Colonic mucosa (tissue), 4 donors: ENCODE results near the gene CABLES1. TPM values are rescaled to one million over a fixed set of nuclear protein-coding genes. Genes with fewer than 3 reads are reported as not detected.

Source experiments
- DNase-seq: peaks from one replicate; pipeline ENCODE4 v3.0.0-alpha.2; 2020
- H3K27ac ChIP-seq: fragments of 200-600 bp; one replicate; pipeline ENCODE4 v1.8.0; 2021
- H3K27me3 ChIP-seq: fragments of 200-600 bp; one replicate; pipeline ENCODE4 v1.8.0; 2021
- H3K36me3 ChIP-seq: fragments of 200-600 bp; one replicate; pipeline ENCODE4 v1.8.0; 2021
- H3K4me1 ChIP-seq: fragments of 200-600 bp; one replicate; pipeline ENCODE4 v1.8.0; 2021; ENCODE audit warnings: mild to moderate bottlenecking
- H3K4me3 ChIP-seq: fragments of 200-600 bp; one replicate; pipeline ENCODE4 v1.8.0; 2021
- H3K9ac ChIP-seq, 2 donors: one replicate each; pipeline ENCODE4 v1.7.0; 2013; ENCODE audit warnings: control low read depth in 2 of 2, low read depth in 2 of 2, low read length in 2 of 2
- H3K9me3 ChIP-seq: fragments of 200-600 bp; one replicate; pipeline ENCODE4 v1.8.0; 2021
- intact Hi-C: fragments of 100-400 bp; cut with DNase I; formaldehyde crosslinking; loops from one replicate; pipeline ENCODE4 v1.14.1; 2022
- total RNA-seq, 2 donors: library from RNA; stranded (reverse); fragmentation: NEBNext Ultra II Directional in 1 of 2; extraction: Animal tissue kit (Norgen Biotek cat#: 25700) in 1 of 2; gene quantifications; one replicate each; pipeline ENCODE4 v1.2.1, GENCODE V29; 2021
- TF ChIP-seq, protein P1 (sequence below): fragments of 200-600 bp; IDR thresholded peaks from one replicate; pipeline ENCODE4 v1.8.0; 2022; ENCODE audit warnings: antibody characterized with exemption, mild to moderate bottlenecking
- donor health status: healthy.
- donor health status: DM: no; HTN: no; CAD: no.
- donor health status: DM: no; HTN: no; CAD: no.

Gene CABLES1
- total RNA-seq, 2 donors from 2014 or later = 4.2 to 6.2 TPM

DNA sequence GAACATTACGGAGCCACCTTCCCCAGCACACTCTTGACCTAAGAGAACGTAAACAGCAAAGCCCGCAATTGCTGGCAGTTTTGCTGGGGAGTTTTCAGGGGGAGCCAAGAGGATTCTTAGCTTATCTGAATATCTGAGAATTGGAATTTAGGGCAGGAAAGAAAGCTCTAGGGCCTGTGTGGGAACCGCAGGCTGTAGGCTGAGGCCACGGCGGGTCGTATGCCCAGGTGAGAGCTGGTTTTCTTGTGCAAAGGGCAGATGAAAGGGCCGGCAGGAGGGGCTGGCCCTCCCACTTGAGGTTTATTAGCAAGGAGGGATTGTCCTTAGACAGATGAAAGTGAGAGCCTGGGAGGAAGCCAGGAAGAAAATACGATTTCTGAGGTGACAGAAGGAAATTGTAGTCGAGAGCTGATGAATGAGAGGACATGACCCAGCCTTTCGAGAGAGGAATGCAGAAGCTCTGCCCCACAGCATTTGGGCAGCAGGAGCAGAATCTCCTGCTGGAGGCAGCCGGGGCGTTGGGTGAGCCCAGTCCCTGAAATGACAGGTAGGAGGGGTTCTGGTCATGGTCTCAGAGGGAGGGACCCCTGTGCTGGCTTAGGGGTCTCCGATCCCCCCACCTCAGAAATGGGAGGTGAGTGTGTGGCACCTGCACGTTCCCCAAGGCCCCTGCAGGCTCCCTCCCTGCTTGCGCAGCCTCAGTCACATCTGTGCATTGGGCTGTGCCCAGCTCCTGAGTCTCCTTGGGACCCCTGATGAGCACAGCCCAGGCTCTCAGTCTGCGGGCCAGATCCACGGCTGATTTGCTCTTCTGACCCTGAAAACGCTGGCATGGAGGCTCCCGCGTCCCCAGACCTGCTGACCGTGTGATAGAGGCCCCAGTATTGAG lies 61.1 kb downstream of the CABLES1 start:
- H3K9ac ChIP-seq = no peak overlapping the region
- TF ChIP-seq, protein P1, sequence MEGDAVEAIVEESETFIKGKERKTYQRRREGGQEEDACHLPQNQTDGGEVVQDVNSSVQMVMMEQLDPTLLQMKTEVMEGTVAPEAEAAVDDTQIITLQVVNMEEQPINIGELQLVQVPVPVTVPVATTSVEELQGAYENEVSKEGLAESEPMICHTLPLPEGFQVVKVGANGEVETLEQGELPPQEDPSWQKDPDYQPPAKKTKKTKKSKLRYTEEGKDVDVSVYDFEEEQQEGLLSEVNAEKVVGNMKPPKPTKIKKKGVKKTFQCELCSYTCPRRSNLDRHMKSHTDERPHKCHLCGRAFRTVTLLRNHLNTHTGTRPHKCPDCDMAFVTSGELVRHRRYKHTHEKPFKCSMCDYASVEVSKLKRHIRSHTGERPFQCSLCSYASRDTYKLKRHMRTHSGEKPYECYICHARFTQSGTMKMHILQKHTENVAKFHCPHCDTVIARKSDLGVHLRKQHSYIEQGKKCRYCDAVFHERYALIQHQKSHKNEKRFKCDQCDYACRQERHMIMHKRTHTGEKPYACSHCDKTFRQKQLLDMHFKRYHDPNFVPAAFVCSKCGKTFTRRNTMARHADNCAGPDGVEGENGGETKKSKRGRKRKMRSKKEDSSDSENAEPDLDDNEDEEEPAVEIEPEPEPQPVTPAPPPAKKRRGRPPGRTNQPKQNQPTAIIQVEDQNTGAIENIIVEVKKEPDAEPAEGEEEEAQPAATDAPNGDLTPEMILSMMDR = no peak
- no peak overlapping the region for H3K27ac ChIP-seq
- intact Hi-C loops = no loop called here
- no peak for DNase-seq
- H3K9me3 ChIP-seq = no peaks in the 10 kb centered on the region
- H3K4me3 ChIP-seq = no peak overlapping the region
- no peaks in the 10 kb centered on the region for H3K27me3 ChIP-seq
- H3K36me3 ChIP-seq = no peaks in the 10 kb centered on the region
- H3K4me1 ChIP-seq = peaks cover 7% of the 10 kb centered on the region

DNA sequence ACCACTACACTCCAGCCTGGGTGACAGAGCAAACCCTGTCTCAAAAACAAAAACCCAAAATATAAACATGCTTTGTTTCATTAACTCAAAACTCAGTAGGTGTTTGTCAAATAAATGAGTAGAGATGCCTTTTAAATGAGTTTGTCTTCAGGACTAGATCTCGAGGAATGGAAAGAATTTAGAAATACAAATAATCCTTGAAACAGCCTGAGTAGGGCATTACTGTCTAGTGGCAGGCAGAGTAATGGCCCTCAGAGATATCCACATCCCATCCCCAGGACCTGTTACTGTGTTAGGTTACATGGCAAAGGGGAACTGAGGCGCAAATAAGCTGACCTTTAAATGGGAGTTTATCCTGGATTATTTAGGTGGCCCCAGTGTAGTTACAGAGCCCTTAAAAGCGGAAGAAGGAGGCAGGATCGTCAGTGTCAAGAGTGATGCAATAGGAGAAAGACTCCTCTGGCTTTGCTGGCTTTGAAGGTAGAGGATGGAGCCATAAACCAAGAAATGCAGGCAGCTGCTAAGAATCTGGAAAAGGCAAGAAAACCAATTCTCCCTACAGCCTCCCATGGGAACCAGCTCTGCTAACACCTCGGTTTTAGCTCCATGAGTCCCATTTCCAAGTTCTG lies 63.0 kb downstream of the CABLES1 start:
- DNase-seq = no peak
- H3K4me3 ChIP-seq = no peak overlapping the region
- TF ChIP-seq, protein P1 = no peak
- no peak overlapping the region for H3K9ac ChIP-seq
- no peaks in the 10 kb centered on the region for H3K27me3 ChIP-seq
- H3K4me1 ChIP-seq = peaks cover 7% of the 10 kb centered on the region
- no peak overlapping the region for H3K27ac ChIP-seq
- no peaks in the 10 kb centered on the region for H3K36me3 ChIP-seq
- no peaks in the 10 kb centered on the region for H3K9me3 ChIP-seq
- intact Hi-C loops = no loop called here

DNA sequence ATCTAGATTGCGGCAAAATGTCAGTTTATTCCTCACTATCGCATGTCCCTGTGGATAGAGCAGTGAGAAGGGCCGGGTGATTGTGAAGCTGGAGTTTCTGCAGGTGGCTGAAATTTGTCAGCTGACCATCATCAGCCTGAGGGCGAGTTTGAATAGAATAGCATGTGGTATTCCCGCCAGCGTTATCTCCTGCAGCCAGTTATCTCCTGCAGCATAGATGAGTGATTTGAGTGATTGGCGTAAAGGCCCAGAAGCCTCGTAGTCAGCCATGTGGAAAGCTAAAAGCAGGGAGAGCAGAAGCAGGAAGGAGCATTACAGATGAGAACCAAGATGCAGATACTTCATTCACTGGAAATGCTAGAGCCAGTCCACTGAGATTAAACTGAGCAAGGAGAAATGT lies 65.5 kb downstream of the CABLES1 start:
- intact Hi-C loops = no loop called here
- H3K4me1 ChIP-seq = peaks cover 4% of the 10 kb centered on the region

DNA sequence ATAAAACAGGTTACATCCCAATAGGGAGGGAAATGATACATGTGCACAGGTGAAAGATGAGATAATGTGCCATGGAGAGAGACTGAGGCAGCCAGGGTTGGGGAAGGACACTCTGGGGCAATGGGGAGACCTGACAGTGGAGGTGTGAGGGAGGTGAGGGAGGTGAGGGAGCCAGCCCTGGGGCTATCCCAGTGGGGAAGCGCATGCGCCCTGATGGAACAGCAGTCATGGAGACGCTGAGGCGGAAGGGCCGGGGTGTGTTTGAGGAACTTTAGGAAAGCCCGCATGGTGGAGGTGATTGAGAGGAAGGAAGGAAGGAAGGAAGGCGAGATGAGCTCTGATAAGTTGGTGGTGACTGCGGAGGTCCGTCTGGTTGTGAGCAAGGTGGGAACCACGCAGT lies 66.5 kb downstream of the CABLES1 start:
- Histone ChIP-seq H3K9ac (no peak overlapping the region), H3K9me3 (no peaks in the 10 kb centered on the region), H3K4me1 (no peaks in the 10 kb centered on the region), H3K36me3 (no peaks in the 10 kb centered on the region), H3K27me3 (no peaks in the 10 kb centered on the region), H3K4me3 (no peak overlapping the region), H3K27ac (no peak overlapping the region)
- TF ChIP-seq, protein P1 = no peak
- DNase-seq = no peak
- intact Hi-C loops = no loop called here

More for the DNA sequence above, 65.5 kb downstream of the CABLES1 start:
- Histone ChIP-seq H3K4me3 (no peak overlapping the region), H3K27me3 (no peaks in the 10 kb centered on the region), H3K27ac (no peak overlapping the region), H3K9me3 (no peaks in the 10 kb centered on the region), H3K36me3 (no peaks in the 10 kb centered on the region), H3K9ac (no peak overlapping the region)
- no peak for DNase-seq
- TF ChIP-seq, protein P1 = no peak

DNA sequence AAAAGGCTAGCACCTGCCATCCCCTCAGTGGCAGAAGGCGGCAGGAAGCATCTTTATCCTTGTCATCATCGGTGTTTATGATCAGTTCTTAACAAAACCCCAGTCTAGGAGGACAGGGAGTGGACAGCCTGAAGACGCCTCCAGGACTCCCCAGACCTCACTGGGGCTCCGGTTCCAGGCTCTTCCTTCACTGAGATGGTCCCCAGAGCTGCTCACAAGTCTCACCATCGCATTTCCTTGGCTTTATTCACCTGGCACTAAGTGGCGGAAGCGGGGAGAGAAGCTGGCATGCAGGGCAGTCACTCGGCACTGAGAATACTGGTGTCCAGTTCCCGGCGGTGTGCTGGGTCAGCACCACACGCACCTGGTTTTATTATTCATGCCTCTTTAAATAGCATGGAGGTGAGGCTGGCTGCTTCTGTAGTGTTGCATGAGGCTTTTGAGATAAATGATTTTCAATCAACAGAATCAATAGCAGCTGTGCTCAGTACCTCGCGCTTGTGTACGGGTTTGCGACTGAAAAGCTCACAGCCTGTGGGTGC lies 68.7 kb downstream of the CABLES1 start:
- Histone ChIP-seq H3K27me3 (no peaks in the 10 kb centered on the region), H3K27ac (no peak overlapping the region), H3K4me1 (no peaks in the 10 kb centered on the region), H3K36me3 (no peaks in the 10 kb centered on the region), H3K4me3 (no peak overlapping the region), H3K9me3 (no peaks in the 10 kb centered on the region), H3K9ac (no peak overlapping the region)
- intact Hi-C loops = no loop called here
- TF ChIP-seq, protein P1 = no peak
- DNase-seq = no peak
